SK-N-SH treated with all-trans-retinoic acid at 6 μM for 48 hours (cell line): ENCODE data around the gene ECI2.

Experiments used
- ATAC-seq: fragments of 200-7000 bp; cut with Tn5 transposase; 3 replicates; pipeline ENCODE4 v1.9.1; 2020; ENCODE audit warnings: mild to moderate bottlenecking, moderate library complexity
- ARNTL ChIP-seq: fragments of 450-650 bp; formaldehyde crosslinking; IDR thresholded peaks from 2 replicates; pipeline ENCODE4 v1.5.0; 2020; ENCODE audit warnings: low read depth, mild to moderate bottlenecking, moderate library complexity, borderline replicate concordance
- BACH2 ChIP-seq: fragments of 250-450 bp; sonication (Bioruptor Pico); IDR thresholded peaks from 2 replicates; pipeline ENCODE4 v1.9.0; 2021; ENCODE audit warnings: mild to moderate bottlenecking, borderline replicate concordance
- CSDC2 ChIP-seq: fragments of 250-450 bp; sonication (Bioruptor Pico); IDR thresholded peaks from 2 replicates; pipeline ENCODE4 v1.5.0; 2020; ENCODE audit warnings: mild to moderate bottlenecking, moderate library complexity
- ESRRG ChIP-seq: fragments of 250-450 bp; sonication (Bioruptor Pico); IDR thresholded peaks from 2 replicates; pipeline ENCODE4 v1.6.1; 2021; ENCODE audit warnings: mild to moderate bottlenecking
- GLIS3 ChIP-seq: fragments of 250-450 bp; sonication (Bioruptor Pico); IDR thresholded peaks from 2 replicates; pipeline ENCODE4 v1.5.0; 2020; ENCODE audit warnings: mild to moderate bottlenecking, moderate library complexity
- ISL1 ChIP-seq: fragments of 250-450 bp; sonication (Bioruptor Pico); IDR thresholded peaks from 2 replicates; pipeline ENCODE4 v2.1.2; 2022; ENCODE audit warnings: mild to moderate bottlenecking, moderate library complexity
- OSR1 ChIP-seq: fragments of 250-450 bp; sonication (Bioruptor Pico); IDR thresholded peaks from 2 replicates; pipeline ENCODE4 v1.8.0; 2022; ENCODE audit warnings: moderate library complexity, mild to moderate bottlenecking, inconsistent platforms
- PATZ1 ChIP-seq: fragments of 250-450 bp; sonication (Bioruptor Pico); IDR thresholded peaks from 2 replicates; pipeline ENCODE4 v1.8.0; 2020; ENCODE audit warnings: mild to moderate bottlenecking, moderate library complexity, borderline replicate concordance
- PPARA ChIP-seq: fragments of 250-450 bp; sonication (Bioruptor Pico); IDR thresholded peaks from 2 replicates; pipeline ENCODE4 v1.5.0; 2020; ENCODE audit warnings: mild to moderate bottlenecking, borderline replicate concordance
- RARB ChIP-seq: fragments of 250-450 bp; sonication (Bioruptor Pico); IDR thresholded peaks from 2 replicates; pipeline ENCODE4 v1.8.0; 2021; ENCODE audit warnings: mild to moderate bottlenecking, moderate library complexity
- SNAI2 ChIP-seq: fragments of 250-450 bp; sonication (Bioruptor Pico); IDR thresholded peaks from 2 replicates; pipeline ENCODE4 v1.5.0; 2020; ENCODE audit warnings: mild to moderate bottlenecking, moderate library complexity
- TCF4 ChIP-seq: fragments of 250-450 bp; sonication (Bioruptor Pico); IDR thresholded peaks from 2 replicates; pipeline ENCODE4 v1.8.0; 2021; ENCODE audit warnings: mild to moderate bottlenecking, moderate library complexity, borderline replicate concordance
- TOX ChIP-seq: fragments of 250-450 bp; sonication (Bioruptor Pico); IDR thresholded peaks from 2 replicates; pipeline ENCODE4 v1.8.0; 2021; ENCODE audit warnings: mild to moderate bottlenecking, moderate library complexity, borderline replicate concordance
- TSHZ2 ChIP-seq: fragments of 250-450 bp; sonication (Bioruptor Pico); IDR thresholded peaks from 2 replicates; pipeline ENCODE4 v1.5.0; 2020; ENCODE audit warnings: mild to moderate bottlenecking, moderate library complexity
- ZC3H10 ChIP-seq: fragments of 250-450 bp; sonication (Bioruptor Pico); IDR thresholded peaks from 2 replicates; pipeline ENCODE4 v1.5.1; 2021; ENCODE audit warnings: mild to moderate bottlenecking, moderate library complexity
- ZNF565 ChIP-seq: fragments of 450-650 bp; formaldehyde crosslinking; conservative IDR thresholded peaks from 2 replicates; pipeline ENCODE4 v1.5.0; 2020; ENCODE audit warnings: low read depth, mild to moderate bottlenecking, moderate library complexity
- ZNF70 ChIP-seq: fragments of 450-650 bp; formaldehyde crosslinking; IDR thresholded peaks from 2 replicates; pipeline ENCODE4 v1.5.0; 2020; ENCODE audit warnings: mild to moderate bottlenecking, moderate library complexity
- ZNF8 ChIP-seq: fragments of 450-650 bp; formaldehyde crosslinking; IDR thresholded peaks from 2 replicates; pipeline ENCODE4 v1.5.0; 2020; ENCODE audit warnings: mild to moderate bottlenecking, moderate library complexity
- TF ChIP-seq, protein P1 (sequence below): fragments of 250-450 bp; sonication (Bioruptor Pico); IDR thresholded peaks from 2 replicates; pipeline ENCODE4 v1.8.0; 2021; ENCODE audit warnings: low read depth, mild to moderate bottlenecking, moderate library complexity, borderline replicate concordance

ECI2 gene

DNA sequence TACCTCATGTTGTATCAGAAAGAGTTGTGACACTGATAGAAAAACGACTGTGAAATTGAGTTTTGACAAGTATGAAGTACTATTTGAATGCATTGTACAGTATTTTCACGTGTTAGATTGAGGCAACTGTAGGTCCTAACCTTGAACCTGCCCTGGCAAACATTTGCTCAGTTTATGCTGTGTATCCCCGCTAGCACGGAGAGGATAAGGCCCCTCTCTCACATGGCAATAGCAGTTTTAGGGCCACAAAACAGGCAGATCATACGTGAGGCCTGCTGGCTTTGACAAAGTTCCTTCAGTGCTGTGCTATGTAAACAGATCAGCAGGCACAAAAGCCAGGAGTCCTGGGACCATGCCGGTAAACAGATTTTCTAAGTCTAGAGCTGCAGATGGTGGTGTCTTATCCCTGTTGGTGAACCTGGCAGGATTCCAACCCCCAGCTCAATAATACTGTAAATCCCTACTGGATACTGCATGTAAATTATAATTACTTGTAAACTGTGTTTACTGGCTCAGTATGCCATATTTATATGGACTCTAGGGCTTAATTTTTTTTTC is 32.6 kb downstream of the ECI2 start:
- TF ChIP-seq ARNTL (no peak), ZNF70 (CRISPR knock-in tag) (no peak), ESRRG (CRISPR knock-in tag) (no peak), ISL1 (CRISPR knock-in tag) (no peak), TSHZ2 (no peak), ZC3H10 (no peak), ZNF565 (CRISPR knock-in tag) (no peak), RARB (CRISPR knock-in tag) (no peak), OSR1 (no peak), SNAI2 (CRISPR knock-in tag) (no peak), CSDC2 (CRISPR knock-in tag) (no peak)
- TF ChIP-seq, protein P1, sequence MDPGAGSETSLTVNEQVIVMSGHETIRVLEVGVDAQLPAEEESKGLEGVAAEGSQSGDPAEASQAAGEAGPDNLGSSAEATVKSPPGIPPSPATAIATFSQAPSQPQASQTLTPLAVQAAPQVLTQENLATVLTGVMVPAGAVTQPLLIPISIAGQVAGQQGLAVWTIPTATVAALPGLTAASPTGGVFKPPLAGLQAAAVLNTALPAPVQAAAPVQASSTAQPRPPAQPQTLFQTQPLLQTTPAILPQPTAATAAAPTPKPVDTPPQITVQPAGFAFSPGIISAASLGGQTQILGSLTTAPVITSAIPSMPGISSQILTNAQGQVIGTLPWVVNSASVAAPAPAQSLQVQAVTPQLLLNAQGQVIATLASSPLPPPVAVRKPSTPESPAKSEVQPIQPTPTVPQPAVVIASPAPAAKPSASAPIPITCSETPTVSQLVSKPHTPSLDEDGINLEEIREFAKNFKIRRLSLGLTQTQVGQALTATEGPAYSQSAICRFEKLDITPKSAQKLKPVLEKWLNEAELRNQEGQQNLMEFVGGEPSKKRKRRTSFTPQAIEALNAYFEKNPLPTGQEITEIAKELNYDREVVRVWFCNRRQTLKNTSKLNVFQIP (CRISPR knock-in tag) = no peak
- no peak for ATAC-seq

DNA sequence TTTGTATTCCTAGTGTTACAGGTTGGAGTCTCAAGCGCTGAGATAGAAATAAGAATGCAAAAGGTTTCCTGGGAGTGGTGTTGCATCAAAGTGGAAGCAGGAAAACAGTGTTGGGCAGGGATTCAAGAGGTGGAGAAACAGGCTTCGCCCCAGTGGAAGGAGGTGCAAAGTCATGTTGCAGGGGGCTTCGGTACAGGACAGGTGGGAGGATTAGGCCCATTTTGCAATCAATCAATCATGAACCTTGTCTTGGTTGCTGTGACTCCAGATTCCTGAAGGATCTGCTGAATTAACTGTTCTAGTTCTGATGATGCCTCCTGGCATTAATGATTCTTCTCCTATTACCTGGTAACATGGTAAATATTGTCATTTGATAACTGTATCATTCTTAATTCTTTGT is 34.1 kb downstream of the ECI2 start:
- ATAC-seq = no peak
- TF ChIP-seq TCF4 = no peak
- TF ChIP-seq ZNF565 (CRISPR knock-in tag) = no peak
- TF ChIP-seq BACH2 (CRISPR knock-in tag) = no peak
- no peak for TF ChIP-seq ARNTL
- no peak for TF ChIP-seq ESRRG (CRISPR knock-in tag)
- TF ChIP-seq GLIS3 (CRISPR knock-in tag) = no peak
- TF ChIP-seq, protein P1 (CRISPR knock-in tag) = no peak
- TF ChIP-seq OSR1 = no peak
- no peak for TF ChIP-seq ZNF8 (CRISPR knock-in tag)
- no peak for TF ChIP-seq TOX
- no peak for TF ChIP-seq PATZ1 (CRISPR knock-in tag)
- TF ChIP-seq ISL1 (CRISPR knock-in tag) = no peak
- TF ChIP-seq ZNF70 (CRISPR knock-in tag) = no peak
- TF ChIP-seq RARB (CRISPR knock-in tag) = no peak

DNA sequence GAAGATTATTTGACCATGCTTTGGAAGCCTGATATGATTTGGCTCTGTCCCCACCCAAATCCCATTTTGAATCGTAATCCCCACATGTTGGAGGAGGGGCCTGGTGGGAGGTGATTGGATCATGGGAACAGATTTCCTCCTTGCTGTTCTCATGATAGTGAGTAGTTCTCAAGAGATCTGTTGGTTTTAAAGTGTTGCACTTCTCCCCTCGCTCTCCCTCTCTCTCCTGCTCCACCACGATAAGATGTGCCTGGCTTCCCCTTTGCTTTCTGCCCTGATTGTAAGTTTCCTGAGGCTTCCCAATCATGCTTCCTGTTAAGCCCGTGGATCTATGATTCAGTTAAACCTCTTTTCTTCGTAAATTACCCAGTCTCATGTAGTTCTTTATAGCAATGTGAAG is 34.7 kb downstream of the ECI2 start:
- TF ChIP-seq ZC3H10 (no peak), PPARA (CRISPR knock-in tag) (no peak), ZNF565 (CRISPR knock-in tag) (no peak), TSHZ2 (no peak), BACH2 (CRISPR knock-in tag) (no peak), ISL1 (CRISPR knock-in tag) (no peak)
- TF ChIP-seq, protein P1 (CRISPR knock-in tag) = no peak
- ATAC-seq = no peak
